K562 (cell line): ENCODE measurements around the gene ATF4. TPM values are rescaled to one million over a fixed set of nuclear protein-coding genes. Genes with fewer than 3 reads are reported as not detected.

Experiments
- ARID1B ChIP-seq: fragments of 450-650 bp; IDR thresholded peaks from 2 replicates; pipeline ENCODE4 v1.6.1; 2016; ENCODE audit warnings: antibody characterized with exemption, mild to moderate bottlenecking, inconsistent platforms
- BHLHE40 ChIP-seq: IDR thresholded peaks from 2 replicates; pipeline ENCODE4 v1.6.1; 2011; ENCODE audit warnings: low read length, improper control_type of control experiment
- BRCA1 ChIP-seq, 2 experiments: fragments of 450-650 bp in 1 of 2; sonication (generic) in 1 of 2; formaldehyde crosslinking in 1 of 2; IDR thresholded peaks; 2 replicates each; pipeline versions ENCODE4 v1.5.0 to v1.6.1; 2017 to 2020; ENCODE audit warnings: mild to moderate bottlenecking in 1 of 2, missing genetic modification reagents in 1 of 2
- CBFA2T3 ChIP-seq: fragments of 450-650 bp; IDR thresholded peaks from 2 replicates; pipeline ENCODE4 v1.6.1; 2017
- CBX5 ChIP-seq: IDR thresholded peaks from 2 replicates; pipeline ENCODE4 v1.6.1; 2014; ENCODE audit warnings: low read depth, borderline replicate concordance
- DIDO1 ChIP-seq: fragments of 450-650 bp; IDR thresholded peaks from 2 replicates; pipeline ENCODE4 v1.6.1; 2016; ENCODE audit warnings: low read depth, missing biosample characterization, missing genetic modification characterization
- DNMT1 ChIP-seq: fragments of 450-650 bp; IDR thresholded peaks from 2 replicates; pipeline ENCODE4 v1.6.1; 2016; ENCODE audit warnings: antibody characterized with exemption, mild to moderate bottlenecking
- DPF2 ChIP-seq: fragments of 450-650 bp; IDR thresholded peaks from 2 replicates; pipeline ENCODE4 v1.6.1; 2016
- ELF4 ChIP-seq: fragments of 450-650 bp; formaldehyde crosslinking; IDR thresholded peaks from 2 replicates; pipeline ENCODE4 v1.4.0; 2022; ENCODE audit warnings: missing genetic modification characterization
- FOXM1 ChIP-seq, 2 experiments: fragments of 450-650 bp in 1 of 2; sonication (generic) in 1 of 2; formaldehyde crosslinking in 1 of 2; IDR thresholded peaks; 2 replicates each; pipeline versions ENCODE4 v1.6.1 to v1.9.0; 2017 to 2022; ENCODE audit warnings: low read depth in 2 of 2, mild to moderate bottlenecking in 2 of 2, missing genetic modification reagents in 1 of 2, moderate library complexity in 1 of 2
- KDM1A ChIP-seq, 2 experiments: fragments of 450-650 bp; IDR thresholded peaks; 2 replicates each; pipeline ENCODE4 v1.6.1; 2016; ENCODE audit warnings: mild to moderate bottlenecking in 2 of 2
- KLF16 ChIP-seq: IDR thresholded peaks from 2 replicates; pipeline ENCODE4 v1.6.1; 2016; ENCODE audit warnings: antibody characterized with exemption
- NCOR1 ChIP-seq: fragments of 450-650 bp; IDR thresholded peaks from 2 replicates; pipeline ENCODE4 v1.6.1; 2016; ENCODE audit warnings: mild to moderate bottlenecking, moderate library complexity
- NR2C2 ChIP-seq, 2 experiments: fragments of 200-800 bp in 1 of 2; sonication (Bioruptor generic) in 1 of 2; sonication (generic) in 1 of 2; formaldehyde crosslinking in 1 of 2; IDR thresholded peaks; 2 replicates each; pipeline versions ENCODE4 v1.6.1 to v1.8.0; 2016 to 2022; ENCODE audit warnings: mild to moderate bottlenecking in 1 of 2, missing compliant biosample characterization in 1 of 2, missing genetic modification characterization in 1 of 2, missing genetic modification reagents in 1 of 2
- PML ChIP-seq: IDR thresholded peaks from 2 replicates; pipeline ENCODE4 v1.6.1; 2012; ENCODE audit warnings: low read length, inconsistent platforms
- SNRNP70 ChIP-seq: fragments of 200-400 bp; formaldehyde crosslinking; optimal IDR thresholded peaks from 2 replicates; pipeline ENCODE3; 2017; ENCODE audit warnings: low read depth, low read length
- TAF15 ChIP-seq: fragments of 200-400 bp; formaldehyde crosslinking; IDR thresholded peaks from 2 replicates; pipeline ENCODE4 v1.6.1; 2017; ENCODE audit warnings: mild to moderate bottlenecking, low read depth, low read length, moderate library complexity
- THRB ChIP-seq: fragments of 450-650 bp; formaldehyde crosslinking; conservative IDR thresholded peaks from 2 replicates; pipeline ENCODE4 v1.4.0; 2022; ENCODE audit warnings: mild to moderate bottlenecking, missing genetic modification characterization
- WHSC1 ChIP-seq: IDR thresholded peaks from one replicate; pipeline ENCODE4 v1.6.1; 2012; ENCODE audit warnings: low read length, control low read depth, inconsistent platforms
- ZNF41 ChIP-seq: fragments of 250-450 bp; sonication (Bioruptor Pico); conservative IDR thresholded peaks from 2 replicates; pipeline ENCODE4 v1.4.0; 2020; ENCODE audit warnings: mild to moderate bottlenecking
- ZNF518B ChIP-seq: fragments of 250-450 bp; sonication (Bioruptor Pico); IDR thresholded peaks from 2 replicates; pipeline ENCODE4 v1.5.0; 2021; ENCODE audit warnings: mild to moderate bottlenecking, moderate library complexity
- polyA plus RNA-seq, 8 experiments: library from polyadenylated mRNA; depleted of rRNA in 4 of 8; stranded (reverse) in 5 of 8; unstranded in 3 of 8; fragments of >200 nt; fragmentation: Nextera tagmentation in 2 of 8; fragmentation: Illumina TruSeq in 1 of 8; extraction: Ambion mirVana in 2 of 8; extraction: Trizol in 1 of 8; gene quantifications; 2 replicates each; pipeline versions ENCODE4 v1.2.1 to v1.2.3, GENCODE V29; 2011 to 2014; ENCODE audit warnings: inconsistent platforms in 1 of 8, missing spikeins in 1 of 8
- total RNA-seq, 7 experiments: library from RNA; depleted of rRNA in 6 of 7; stranded (reverse); fragments of >200 nt in 6 of 7; fragmentation: Illumina TruSeq in 2 of 7; extraction: Trizol in 2 of 7; gene quantifications; 2 replicates each; pipeline versions ENCODE4 v1.2.1 to v1.2.3, GENCODE V29; 2011 to 2021; ENCODE audit warnings: low replicate concordance in 1 of 7
- TF ChIP-seq, protein P1 (sequence below): fragments of 450-650 bp; IDR thresholded peaks from 2 replicates; pipeline ENCODE4 v1.6.1; 2017; ENCODE audit warnings: antibody characterized with exemption, mild to moderate bottlenecking

The ATF4 gene
- total and polyA plus RNA-seq, 9 of the 15 experiments (the other 6 are each of a cell fraction or from before 2014, with no cell fraction given) = 93.1 to 723 (median 355) TPM

- TF ChIP-seq, protein P1, sequence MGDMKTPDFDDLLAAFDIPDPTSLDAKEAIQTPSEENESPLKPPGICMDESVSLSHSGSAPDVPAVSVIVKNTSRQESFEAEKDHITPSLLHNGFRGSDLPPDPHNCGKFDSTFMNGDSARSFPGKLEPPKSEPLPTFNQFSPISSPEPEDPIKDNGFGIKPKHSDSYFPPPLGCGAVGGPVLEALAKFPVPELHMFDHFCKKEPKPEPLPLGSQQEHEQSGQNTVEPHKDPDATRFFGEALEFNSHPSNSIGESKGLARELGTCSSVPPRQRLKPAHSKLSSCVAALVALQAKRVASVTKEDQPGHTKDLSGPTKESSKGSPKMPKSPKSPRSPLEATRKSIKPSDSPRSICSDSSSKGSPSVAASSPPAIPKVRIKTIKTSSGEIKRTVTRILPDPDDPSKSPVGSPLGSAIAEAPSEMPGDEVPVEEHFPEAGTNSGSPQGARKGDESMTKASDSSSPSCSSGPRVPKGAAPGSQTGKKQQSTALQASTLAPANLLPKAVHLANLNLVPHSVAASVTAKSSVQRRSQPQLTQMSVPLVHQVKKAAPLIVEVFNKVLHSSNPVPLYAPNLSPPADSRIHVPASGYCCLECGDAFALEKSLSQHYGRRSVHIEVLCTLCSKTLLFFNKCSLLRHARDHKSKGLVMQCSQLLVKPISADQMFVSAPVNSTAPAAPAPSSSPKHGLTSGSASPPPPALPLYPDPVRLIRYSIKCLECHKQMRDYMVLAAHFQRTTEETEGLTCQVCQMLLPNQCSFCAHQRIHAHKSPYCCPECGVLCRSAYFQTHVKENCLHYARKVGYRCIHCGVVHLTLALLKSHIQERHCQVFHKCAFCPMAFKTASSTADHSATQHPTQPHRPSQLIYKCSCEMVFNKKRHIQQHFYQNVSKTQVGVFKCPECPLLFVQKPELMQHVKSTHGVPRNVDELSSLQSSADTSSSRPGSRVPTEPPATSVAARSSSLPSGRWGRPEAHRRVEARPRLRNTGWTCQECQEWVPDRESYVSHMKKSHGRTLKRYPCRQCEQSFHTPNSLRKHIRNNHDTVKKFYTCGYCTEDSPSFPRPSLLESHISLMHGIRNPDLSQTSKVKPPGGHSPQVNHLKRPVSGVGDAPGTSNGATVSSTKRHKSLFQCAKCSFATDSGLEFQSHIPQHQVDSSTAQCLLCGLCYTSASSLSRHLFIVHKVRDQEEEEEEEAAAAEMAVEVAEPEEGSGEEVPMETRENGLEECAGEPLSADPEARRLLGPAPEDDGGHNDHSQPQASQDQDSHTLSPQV = peak; percentile 84; the same call in 1 of the 2 replicates
- TF ChIP-seq ZNF518B (CRISPR knock-in tag) (no peak), ARID1B (peak; percentile 49), ELF4 (CRISPR knock-in tag) (no peak), NR2C2 (CRISPR knock-in tag; IDR thresholded peaks at IDR 0.05) (no peak), NR2C2 (tag; IDR thresholded peaks at IDR 0.05) (no peak), NCOR1 (peak; percentile 28; the same call in 1 of the 2 replicates), DIDO1 (no peak), FOXM1 (IDR thresholded peaks at IDR 0.05; ENCODE audit: low read depth) (no peak), FOXM1 (CRISPR knock-in tag; IDR thresholded peaks at IDR 0.05; ENCODE audit: low read depth) (no peak), CBFA2T3 (peak; percentile 59), DPF2 (peak; percentile 39; the same call in 1 of the 2 replicates), BRCA1 (IDR thresholded peaks at IDR 0.05) (no peak), BRCA1 (CRISPR knock-in tag; IDR thresholded peaks at IDR 0.05) (no peak), CBX5 (no peak), SNRNP70 (no peak), THRB (CRISPR knock-in tag) (no peak), KDM1A (IDR thresholded peaks at IDR 0.05) (no peak), KLF16 (peak; percentile 7; the same call in 1 of the 2 replicates), PML (no peak), TAF15 (no peak), DNMT1 (no peak), WHSC1 (no peak), ZNF41 (no peak), BHLHE40 (no peak)
Measured at GRCh38 chr22:39488563-39489083, 31.7 kb upstream of the ATF4 start (continued).
